Astrocyte of the spinal cord (primary cell): ENCODE measurements around the gene EDARADD.

Experiments used
- DNase-seq: peaks from one replicate; pipeline ENCODE4 v3.0.0; 2011; ENCODE audit warnings: low read depth, low spot score
- H3K4me3 ChIP-seq: 2 replicates; pipeline ENCODE4 v1.5.1; 2011; ENCODE audit warnings: low read depth, mild to moderate bottlenecking, low read length, moderate library complexity
- in situ Hi-C: cut with HindIII; loops from 2 replicates; pipeline ENCODE4 v1.10.0; 2017; ENCODE audit warnings: low sequenced_read_pairs
- TF ChIP-seq, protein P1 (sequence below): IDR thresholded peaks from 2 replicates; pipeline ENCODE4 v1.5.1; 2012; ENCODE audit warnings: low read depth, mild to moderate bottlenecking, low read length, inconsistent platforms

EDARADD gene

DNA sequence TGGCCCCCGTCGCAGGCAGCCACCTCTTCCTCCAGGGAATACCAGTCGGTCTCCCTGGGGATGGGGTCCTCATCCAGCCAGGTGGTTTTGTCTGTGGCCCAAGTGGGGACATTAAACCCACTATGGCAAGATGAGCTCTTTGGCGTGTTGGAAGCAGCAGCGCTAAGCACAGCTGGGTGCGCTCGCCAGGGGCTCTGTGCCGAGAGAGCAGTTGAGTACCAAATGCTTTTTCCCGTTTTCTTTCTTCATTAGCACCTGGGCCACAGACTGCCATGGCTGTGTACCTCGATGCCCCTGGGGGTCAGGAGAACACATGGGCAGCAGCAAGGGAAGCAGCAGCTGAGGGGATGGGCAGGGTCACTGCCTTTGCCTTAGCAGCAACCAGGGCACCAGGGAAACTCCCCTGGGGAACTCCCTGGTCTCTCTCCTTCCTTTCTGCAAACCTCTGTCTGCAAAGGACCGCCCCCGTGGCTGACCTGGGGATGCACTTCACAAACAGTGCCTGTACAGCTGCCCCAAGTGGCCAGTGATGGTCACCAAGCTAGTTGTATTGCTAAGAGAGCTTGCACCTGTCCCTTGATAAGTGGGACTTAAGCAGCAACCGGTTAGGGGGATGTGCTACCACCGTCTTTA is 31.1 kb downstream of the EDARADD start:
- DNase-seq: no peak
- H3K4me3 ChIP-seq: no peak overlapping the region
- in situ Hi-C loops: no loop called here
- TF ChIP-seq, protein P1, sequence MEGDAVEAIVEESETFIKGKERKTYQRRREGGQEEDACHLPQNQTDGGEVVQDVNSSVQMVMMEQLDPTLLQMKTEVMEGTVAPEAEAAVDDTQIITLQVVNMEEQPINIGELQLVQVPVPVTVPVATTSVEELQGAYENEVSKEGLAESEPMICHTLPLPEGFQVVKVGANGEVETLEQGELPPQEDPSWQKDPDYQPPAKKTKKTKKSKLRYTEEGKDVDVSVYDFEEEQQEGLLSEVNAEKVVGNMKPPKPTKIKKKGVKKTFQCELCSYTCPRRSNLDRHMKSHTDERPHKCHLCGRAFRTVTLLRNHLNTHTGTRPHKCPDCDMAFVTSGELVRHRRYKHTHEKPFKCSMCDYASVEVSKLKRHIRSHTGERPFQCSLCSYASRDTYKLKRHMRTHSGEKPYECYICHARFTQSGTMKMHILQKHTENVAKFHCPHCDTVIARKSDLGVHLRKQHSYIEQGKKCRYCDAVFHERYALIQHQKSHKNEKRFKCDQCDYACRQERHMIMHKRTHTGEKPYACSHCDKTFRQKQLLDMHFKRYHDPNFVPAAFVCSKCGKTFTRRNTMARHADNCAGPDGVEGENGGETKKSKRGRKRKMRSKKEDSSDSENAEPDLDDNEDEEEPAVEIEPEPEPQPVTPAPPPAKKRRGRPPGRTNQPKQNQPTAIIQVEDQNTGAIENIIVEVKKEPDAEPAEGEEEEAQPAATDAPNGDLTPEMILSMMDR: no peak

DNA sequence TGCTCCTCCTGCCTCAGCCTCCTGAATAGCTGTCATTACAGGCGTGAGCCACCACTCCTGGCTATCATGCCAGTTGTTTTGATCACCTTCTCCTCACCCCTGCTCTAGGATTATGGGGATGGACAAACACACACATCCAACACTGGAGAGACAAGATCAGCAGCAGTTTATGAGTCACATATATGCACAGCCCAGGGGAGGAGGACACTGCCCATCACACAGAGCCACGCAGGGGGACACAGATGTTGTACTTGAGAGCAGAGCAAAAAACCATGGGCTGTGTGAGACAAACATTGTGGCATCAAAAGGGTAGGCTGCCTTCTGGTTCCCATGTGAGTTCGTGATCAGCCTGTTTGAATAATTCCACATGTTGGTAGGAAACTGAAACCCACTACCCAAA is 32.1 kb downstream of the EDARADD start:
- in situ Hi-C loops: no loop called here
- H3K4me3 ChIP-seq: no peak overlapping the region
- TF ChIP-seq, protein P1: no peak
- no peak for DNase-seq

DNA sequence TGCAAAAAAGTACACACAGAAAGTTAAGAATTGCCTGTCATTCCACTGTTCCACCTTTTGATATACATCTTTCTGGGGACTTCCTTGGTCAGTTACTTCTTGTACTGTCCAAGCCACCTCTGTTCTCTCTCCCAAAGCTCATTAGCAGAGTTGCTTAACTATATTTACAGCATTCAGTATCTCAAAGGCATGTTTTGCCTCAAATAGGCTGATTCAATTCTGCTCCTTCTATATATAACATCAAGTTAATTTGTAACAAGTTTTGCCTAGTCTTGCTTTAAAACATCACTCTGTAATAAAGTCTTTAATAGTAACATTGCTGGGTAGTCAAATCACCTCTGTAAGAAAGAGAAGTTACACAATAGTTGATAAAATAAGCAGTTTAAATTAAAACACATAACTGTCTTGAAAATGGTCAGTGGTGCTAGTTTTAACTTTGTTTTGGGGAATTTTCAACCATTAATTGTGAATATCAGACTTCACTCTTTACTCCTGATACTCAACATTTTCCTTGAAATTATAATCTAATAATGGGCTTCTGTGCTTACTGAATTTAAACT is 35.7 kb downstream of the EDARADD start:
- no peak overlapping the region for H3K4me3 ChIP-seq
- DNase-seq: no peak
- in situ Hi-C loops: no loop called here
- TF ChIP-seq, protein P1: no peak

DNA sequence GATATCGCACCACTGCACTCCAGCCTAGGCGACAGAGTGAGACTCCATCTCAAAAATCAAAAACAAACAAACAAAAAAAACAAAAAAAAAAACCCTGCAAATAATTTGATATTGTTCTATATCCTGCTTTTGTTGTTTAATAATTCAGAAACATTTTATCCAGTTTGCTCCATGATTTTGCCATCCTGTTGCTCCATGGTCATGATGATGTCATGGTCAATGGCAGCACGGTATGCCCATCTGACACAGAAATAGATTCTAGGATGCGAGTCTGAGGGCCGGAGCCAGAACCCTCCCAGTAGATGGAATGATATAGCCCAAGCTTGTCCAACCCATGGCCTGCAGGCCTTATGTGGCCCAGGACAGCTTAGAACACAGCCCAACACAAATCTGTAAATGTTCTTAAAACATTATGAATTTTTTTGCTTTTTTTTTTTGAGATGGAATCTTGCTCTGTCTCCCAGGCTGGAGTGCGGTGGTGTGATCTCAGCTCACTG is 39.8 kb downstream of the EDARADD start:
- TF ChIP-seq, protein P1: no peak
- DNase-seq: no peak
- in situ Hi-C loops: no loop called here
- H3K4me3 ChIP-seq: no peak overlapping the region

DNA sequence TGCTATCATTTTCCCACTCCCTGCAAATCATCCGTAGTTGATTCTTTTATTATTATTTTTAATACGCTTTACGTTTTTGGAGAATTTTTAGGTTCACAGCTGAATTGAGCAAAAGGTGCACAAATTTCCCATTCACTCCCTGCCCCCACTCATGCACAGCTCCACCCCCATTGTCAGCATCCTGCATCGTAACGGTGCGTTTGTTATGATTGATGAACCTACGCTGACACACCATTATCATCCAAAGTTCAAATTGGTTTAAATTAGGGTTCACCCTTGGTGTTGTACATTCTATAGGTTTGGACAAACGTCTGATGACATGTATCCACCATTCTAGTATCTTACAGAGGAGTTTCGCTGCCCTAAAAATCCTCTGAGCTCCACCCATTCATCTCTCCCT is 44.5 kb downstream of the EDARADD start:
- TF ChIP-seq, protein P1: no peak
- H3K4me3 ChIP-seq: no peak overlapping the region
- in situ Hi-C loops: no loop called here
- no peak for DNase-seq

DNA sequence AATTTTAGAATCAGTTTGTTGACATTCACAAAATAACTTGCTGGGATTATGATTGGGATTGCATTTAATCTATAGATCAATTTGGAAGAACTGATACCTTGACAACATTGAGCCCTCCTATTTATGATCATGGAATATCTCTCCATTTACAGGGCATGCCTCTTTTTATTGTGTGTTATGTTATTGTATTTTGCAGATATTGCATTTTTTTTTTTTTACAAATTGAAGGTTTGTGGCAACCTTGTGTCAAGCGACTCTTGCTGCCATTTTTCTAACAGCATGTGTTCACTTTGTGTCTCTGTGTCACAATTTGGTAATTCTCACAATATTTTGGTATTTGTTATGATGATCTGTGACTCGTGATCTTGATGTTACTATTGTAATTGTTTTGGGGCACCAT is 46.3 kb downstream of the EDARADD start:
- in situ Hi-C loops: no loop called here
- H3K4me3 ChIP-seq: no peak overlapping the region
- DNase-seq: no peak
- TF ChIP-seq, protein P1: no peak
